Activated CD4-positive, CD25-positive, alpha-beta regulatory T cell (primary cell): ENCODE results near the gene ALX3.
A peak's percentile ranks its signal among the peaks of the same experiment; 100 is the strongest.
"Not testable (repeated sequence)": the region's sequence is repeated elsewhere in the genome, so short reads cannot be mapped to it uniquely, and the experiment has no call there.

Experiments
- DNase-seq, 4 experiments: peaks; one replicate each; lab custom pipeline; 2025; lab: John Stamatoyannopoulos, UW

ALX3 gene

DNA sequence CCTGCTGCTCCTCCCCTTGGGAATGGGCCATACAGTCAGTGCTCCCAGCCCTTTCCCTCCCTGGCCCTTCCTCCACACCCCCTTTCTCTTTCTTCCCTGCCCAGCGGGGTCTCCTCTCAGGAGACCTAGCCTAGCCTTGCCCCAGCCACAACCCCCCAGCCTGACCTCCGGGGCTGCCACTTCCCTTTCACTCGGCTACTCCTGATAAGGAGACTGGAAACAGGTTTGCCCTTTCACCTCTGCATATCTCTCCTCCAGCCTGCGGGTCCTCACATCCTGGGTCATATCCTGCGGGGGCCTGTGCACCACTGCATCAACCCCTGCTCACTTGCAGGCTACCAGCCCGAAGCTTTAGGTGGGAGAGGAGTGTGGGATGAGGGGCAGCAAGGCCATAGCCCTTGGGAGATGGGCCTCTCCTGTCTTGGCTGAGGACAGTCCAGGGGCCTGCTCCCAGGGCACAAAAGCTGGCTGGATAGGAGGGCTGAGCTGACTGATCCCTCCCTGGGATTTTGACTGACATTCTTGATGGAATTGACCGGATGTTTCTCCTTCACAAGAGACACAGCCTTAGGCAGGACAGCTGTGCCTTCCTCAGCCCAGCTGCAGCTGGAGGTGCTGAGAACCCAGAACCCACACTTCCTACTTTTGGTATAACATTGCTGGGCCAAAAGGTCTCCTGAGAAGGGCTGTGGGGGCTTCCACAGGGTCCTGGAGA lies 19.2 kb upstream of the ALX3 start:
- no peak for DNase-seq

DNA sequence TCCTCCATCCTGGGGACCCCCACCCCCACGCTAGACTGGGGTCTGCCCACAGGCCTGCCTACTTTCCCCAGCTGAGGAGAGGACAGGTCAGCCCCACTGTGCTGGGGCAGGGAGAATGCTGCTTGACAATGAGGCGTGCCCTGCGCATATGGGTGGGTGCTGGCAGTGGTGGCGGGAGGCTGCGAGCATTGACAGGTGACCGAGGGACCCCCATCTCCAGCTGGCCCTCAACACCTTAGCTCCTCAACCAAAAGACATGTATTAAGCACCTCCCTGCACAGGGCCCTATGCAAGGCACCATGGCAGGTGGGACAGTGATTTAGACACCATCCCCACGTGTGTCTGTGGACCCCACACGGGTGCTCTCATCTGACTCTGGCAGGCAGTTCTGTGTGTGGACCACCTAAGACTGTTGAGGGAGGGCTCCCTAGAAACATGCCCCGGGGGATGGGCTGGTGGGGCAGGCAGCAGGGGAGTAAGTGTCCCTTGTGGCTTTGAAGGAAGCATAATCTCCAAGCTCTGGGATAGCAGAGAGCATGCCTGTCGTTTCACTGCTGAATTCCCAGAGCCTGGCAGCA lies 18.4 kb upstream of the ALX3 start:
- no peak for DNase-seq

DNA sequence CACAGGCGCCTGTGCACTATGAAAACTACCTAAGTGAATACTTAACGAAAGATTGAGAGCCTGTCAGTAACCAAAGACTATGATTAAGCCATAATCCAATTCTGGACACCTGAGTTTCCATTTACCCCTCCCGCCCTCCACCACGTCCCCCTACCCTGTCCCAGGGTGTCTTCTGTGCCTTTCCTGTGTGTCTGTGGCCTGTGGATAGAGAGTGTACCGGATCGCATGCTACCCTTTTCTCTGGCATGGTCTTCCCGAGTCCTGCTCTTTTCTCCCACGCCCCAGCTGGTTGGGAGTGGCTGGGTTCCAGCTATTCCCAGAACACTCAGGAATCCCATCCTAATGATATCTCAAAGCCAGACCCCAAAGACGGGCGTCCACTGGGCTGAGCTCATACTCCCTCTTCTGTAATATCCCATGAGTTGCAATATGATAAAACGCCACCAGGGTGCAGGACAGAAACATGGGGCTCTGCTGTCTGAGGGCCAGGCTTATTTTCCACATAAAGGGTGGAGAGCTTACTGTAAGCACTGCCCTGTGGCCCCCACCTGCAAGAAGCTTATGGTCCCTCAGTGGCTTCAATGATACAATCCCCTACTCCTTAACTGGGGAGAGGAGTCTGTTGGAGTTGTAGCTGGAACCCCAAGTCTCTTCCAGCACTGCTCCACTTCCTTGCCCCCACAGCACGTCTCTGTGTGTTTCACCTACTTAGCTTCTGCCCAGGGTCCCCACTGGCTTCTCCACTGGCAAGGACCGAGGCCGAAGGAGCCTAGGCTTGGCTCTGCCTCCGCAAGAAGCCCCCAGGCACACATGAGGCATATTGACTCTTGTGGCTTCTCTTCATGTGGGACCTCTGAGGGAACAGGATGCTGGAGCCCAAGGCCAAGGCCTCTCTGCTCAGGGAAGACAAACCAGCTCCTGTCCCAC lies 17.6 kb upstream of the ALX3 start:
- DNase-seq: peak in 1 of 4 experiments; percentile 16

DNA sequence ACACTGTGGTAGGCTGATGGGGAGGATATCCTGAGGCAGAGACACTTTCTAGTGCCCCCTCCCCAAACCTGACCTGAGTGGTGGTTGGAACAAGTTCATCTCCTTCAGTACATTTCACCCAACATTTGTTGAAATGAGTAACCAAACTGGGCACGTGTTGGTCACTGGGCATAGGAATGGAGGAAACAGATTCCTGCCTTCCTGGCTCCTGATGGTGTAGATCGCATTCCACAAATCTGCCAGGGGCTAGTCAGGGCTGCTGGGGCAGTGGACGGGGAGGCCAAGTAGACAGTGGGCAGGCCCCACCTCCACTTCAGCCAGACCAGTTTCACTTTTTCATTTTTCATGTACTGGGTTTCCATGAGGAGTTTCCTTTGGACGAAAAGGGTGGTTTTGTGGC lies 16.5 kb upstream of the ALX3 start:
- DNase-seq: no peak

DNA sequence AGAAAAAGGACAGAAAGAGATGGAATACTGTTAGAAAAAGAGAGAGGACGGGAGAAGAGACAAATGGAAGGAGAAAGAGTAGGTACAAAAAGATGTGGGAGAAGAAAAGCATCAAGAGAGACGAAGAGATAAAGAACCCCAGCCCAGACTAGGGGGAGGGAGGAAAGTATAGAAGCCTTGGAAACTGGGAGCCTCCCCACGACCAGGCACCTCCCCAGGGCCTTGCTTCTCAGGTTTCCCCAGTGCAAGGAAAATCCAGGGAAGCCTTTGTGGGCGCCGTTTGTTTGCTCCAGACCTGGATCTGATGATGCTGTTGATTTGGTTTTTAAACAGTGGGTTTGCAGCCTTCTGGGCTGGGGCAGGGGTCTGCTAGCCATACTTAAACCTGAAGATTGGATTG lies 15.2 kb upstream of the ALX3 start:
- DNase-seq: no peak

DNA sequence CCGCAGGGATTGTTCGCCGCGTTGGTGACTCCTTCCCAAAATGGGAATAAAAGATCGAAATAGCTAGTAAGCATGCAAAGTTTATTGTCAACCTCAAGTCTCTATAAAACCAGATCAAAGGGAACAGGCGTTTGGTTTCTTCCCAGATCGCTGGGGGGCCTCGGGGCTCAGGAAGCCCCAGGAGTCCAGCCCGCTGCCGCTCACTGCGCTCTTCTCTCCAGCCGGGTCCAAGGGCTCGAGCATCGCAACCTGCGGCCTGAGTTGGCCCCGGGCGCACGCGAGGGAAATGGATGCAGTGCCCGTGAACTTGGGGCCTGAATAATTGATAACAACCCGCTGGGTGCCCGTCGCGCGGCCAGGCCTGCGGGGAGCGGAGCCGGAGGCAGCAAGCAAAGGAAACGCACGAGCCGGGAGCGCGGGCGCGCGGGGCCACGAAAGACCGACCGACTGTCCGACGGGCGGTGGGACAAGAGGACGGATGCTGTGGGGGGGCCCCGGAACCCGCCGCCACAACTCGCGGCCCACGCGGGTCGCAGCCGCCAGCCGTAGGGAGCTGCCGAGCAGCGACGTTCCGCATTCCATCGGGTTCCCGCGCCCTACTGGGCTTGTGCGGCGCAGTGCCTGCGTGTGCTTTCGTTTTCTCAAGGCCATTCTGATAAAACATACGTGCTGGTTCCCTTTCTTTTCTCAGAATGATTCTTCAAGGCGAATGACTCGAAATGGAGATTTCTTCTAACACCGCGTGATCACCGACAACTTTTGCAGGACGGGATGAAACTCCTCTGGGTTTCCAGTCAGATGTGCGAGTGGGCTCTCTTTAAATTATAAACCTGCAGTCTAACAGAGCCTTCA lies 14.0 kb upstream of the ALX3 start:
- DNase-seq: no peak

DNA sequence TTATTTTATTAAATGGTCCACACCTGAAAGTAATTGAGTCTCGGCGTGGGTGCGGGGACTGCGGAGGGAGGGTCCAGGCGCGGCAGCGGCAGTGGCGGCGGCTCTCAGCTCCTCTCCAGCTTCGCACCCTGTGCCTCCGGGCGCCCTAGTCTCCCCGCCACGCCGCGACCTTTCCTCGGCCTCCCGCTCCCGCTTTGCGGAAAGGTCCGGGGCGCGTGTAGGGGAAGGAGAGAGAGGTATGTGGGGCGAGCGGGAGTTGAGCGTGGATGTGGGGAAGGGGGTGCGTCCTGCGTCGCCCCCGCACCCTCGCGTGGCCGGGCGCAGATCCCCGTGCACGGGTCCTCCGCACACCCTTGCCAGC lies 13.4 kb upstream of the ALX3 start:
- no peak for DNase-seq

DNA sequence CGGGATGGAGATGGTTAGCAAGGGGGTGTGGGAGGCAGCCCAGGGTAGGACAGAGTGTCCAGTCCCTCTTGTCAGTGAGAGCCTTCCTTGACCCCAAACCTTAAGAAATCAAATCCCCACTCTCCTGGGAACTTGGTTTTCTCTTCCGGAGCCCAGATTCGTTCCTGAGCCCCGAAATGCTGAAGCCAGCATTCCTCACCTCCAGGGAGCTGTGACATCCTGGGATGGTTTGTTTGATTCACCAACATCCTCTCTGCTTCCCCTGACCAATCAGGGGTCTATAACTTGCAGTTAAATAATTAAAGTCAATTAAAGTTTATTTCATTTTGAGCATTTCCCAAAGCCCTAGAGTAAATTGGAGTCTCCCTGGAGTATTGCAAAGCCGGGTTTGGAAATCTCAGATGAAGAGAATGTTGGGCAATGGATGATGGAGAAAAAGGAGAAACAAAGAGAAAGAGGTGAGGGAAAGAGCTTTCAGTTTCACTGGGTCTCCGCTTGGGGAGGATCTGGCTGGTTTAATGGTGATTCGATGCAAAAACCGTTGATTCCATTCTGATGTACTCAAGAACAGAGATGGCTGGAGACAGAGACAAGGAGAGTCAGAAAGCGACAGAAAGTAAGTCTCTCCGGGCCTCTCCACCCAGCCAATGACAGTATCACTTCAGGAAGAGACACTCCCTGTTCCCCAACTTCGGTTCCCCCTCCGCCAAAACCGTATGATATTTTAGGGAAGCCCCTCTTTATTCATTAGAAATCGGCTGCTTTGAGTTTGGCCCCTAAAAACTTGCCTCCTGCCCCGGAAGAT lies 12.8 kb upstream of the ALX3 start:
- no peak for DNase-seq

DNA sequence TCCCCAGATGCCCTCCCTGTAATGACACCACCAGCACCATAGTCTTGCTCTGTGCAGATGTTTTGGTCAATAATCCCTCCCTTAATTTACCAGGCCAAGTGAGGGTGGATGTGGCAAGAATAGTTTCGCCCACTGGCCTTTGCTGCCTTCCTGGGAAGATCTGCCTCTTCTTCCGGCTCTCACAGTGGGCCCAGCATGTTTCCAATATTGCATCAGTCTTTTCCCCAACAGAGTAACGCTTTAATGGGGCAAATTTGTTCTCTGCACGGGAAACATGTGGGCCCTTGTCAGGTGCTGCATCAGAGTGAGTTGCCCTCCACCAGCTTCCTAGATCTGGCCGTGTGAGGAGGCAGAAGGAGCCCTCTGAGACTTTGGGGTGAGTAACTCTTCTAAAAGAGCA lies 12.0 kb upstream of the ALX3 start:
- DNase-seq: no peak

DNA sequence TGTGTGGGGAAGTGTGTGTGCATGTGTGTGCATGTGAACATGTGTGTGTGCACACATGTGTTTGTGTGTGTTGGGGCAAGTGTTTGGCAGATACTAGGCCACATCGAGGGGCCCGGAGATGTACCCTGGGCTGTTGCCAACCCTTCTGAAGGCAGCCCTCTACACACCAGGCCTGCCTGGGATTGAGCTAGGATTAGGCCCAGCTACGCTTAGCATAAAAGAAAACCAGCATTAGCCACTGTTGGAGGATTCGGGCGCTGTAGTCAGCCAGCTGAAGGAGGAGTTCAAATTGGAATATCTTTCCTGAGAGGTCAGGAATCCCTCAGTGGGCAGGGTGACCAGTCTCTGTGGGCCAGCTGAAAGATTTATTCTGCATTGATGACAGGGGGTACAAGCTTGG lies 10.6 kb upstream of the ALX3 start:
- DNase-seq: no peak

DNA sequence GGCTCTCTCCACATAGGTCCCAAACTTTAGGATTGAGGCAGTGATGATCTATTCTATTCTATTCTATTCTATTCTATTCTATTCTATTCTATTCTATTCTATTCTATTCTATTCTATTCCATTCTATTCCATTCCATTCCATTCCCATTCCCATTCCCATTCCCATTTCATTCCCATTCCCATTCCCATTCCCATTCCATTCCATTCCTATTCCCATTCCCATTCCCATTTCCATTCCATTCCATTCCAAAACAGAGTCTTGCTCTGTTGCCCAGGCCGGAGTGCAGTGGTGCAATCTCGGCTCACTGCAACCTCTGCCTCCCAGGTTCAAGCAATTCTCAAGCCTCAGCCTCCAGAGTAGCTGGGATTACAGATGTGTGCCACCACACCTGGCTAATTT lies 9.5 kb upstream of the ALX3 start:
- DNase-seq: not testable (repeated sequence)

DNA sequence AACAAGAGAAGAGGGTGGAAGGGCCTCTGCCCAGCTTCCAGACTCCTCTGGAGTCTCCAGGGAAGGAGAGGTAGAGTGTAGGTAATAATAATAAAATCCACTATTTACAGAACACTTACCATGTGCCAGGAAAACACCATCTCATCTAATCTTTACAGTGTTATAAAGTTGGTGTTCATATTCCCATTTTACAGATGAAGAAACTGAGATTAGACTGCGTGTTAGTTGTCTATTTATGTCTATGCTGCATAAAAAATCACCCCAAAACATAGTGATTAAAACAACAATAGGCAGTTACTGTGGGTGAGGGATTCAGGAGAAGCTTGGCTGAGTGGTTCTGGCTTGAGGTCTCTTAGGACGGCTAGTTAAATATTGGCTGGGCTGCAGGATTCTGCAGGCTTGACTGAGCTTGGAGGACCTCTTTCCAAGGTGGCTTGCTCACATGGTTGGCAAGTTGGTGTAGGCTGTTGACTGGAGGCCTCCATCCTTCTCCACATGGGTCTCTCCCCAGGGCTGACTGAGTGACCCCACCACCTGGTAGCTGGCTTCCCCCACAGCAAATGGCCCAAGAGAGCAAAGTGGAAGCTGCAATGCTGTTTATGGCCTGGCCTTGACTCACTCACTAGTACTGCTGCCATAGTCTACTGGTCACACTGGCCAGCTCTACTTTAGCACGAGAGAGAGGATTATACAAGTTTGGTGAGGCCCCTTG lies 6.5 kb upstream of the ALX3 start:
- no peak for DNase-seq

DNA sequence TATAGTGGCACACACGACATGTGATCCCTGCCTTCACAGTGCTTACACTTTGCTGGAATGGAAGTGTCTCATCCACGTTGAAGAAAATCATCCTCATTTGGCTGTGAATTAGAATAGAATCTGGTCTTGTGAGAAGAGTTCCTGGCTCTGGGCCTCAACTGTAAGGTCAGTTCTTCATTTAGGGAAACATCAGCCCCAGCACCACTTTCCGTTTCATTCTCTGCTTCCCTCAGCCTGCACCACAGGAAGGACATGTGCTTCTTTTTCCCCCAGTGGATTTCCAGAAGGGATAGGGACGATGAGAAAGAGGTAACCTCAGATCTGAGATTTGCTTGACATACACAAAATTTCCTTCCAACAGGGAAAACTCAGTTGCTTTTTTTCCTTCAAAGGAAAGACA lies 3.7 kb upstream of the ALX3 start:
- DNase-seq: no peak

DNA sequence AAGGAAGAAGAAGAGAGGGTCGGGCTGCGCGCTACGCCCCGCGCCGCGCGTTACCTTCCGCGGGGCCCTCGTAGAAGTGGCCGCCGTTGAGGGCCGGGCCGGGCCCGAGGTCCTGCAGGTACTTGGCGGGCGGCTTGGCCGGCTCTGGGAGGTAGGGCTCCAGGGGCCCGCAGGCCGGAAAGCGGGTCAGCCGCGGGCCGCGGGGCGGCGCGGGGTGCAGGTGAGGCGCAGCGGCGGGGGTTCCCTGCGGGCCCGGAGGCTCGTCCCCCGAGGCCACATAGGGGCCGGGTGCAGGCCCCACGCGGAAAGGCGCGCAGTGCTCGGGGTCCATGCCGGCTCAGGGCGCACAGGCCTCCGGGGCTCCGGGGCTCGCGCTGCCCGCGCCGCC lies 196 bp downstream of the ALX3 start:
- DNase-seq: no peak

DNA sequence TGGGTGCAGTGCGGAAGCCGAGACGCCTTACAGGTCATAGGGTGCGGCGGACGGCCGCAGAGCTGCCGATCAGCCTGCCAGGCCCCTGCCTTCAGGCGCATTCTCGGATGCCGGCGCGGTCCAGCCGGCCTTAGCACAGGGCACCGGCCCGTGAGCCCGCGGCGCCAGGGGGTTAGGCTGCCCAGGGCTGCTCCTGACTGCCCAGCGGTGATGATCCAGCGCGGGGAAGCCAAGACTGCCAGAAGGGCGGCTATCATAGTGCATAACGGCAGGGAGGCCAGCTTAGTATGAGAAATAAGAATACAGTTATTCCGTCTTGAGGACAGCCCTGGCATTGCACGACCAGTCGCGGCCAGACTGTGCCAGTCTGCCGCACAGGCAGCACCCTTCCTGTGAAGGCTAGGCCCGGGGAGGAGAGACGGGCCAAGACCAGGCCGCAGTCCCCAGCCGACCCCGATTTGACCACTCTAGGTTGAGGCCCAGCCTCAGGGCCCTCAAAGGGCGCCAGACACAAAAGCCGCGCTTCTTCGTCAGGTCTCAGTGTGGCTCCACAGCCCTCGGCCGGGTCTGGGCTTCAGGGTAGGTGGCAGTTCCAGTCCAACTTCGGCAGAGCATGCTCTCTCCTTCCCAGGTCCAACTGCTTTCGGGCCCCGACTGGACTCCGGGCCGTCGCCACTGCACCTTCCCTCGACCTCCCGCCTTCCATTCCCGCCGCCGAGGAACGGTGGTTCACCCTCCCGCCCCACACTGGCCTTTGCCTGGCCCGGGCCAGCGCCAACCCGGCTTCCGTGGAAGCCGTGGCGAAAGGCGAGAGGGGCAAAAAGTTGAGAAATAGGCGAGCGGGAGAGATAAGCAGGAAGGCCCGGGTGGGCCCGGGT lies 829 bp downstream of the ALX3 start:
- no peak for DNase-seq

DNA sequence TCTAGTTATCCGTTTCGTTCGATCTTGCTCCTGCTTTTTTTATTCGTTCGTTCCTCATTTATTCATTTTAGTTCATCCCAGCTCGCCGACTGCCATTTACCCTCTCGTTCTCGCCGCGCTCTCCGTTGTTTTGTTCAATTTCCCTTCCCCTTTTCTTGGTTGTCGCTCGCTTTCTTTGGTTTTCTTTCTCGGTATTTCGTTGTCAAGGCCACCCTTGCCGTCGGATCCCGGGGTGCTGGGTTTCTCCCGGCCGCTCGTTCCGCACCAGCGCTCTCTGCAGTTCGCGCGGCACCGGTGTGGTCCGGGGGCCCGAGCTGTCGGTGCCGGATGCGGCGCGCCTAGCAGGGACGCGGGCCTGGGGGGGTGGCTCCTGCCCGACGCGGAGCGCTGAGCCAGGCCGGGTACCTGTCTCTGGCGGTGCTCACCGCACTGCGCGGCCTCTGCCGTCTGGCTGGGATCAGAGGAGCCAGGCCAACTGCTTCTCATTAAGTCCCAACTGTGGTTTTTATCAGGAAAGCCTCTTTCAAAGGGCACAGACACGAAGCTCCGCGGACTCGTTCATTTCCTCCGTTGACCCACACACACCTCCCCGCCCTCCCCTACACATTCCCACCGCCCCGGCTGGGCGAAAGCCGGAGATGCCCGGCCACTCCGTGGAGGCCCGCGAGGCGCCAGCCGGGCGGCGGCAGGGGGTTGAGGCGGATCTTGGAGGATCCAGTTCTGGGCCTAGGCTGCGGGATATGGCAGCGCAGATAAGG lies 1.6 kb downstream of the ALX3 start:
- DNase-seq: no peak

DNA sequence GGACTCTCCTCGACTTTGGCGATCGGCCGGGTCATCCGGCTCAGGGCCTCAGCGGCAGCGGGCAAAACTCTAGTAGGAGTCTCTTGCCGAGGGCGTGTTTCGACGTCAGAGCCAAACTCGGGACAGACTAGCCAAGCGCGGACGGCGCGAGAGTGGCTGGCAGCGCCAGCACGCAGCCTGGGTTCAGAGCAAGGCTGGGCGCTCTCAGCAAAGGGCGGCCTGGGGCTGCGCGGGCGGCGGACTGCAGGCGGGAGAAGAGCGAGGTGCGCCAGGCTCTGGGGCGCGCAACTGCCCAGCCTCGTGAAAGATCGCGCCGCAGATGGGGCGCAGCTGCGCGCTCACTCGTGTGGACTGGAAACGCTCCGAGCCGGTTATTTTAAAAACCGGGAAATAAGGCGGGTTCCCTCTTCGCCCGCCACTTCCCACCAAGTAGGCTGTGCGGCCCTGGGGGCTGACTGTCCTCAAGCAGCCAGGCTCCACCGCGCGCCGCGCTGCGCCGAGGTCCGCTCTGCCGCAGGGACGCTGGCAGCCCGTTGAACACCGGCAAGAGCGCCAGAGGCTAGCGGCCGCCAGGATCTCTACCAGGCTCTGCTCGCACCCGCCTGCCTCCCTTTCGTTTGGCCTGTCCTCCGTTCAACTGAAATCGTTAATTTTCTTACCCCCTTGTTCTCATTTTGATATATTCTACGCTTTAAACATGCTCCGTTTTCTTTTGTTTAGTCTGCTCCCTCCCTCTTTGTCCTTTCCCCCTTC lies 2.4 kb downstream of the ALX3 start:
- no peak for DNase-seq

DNA sequence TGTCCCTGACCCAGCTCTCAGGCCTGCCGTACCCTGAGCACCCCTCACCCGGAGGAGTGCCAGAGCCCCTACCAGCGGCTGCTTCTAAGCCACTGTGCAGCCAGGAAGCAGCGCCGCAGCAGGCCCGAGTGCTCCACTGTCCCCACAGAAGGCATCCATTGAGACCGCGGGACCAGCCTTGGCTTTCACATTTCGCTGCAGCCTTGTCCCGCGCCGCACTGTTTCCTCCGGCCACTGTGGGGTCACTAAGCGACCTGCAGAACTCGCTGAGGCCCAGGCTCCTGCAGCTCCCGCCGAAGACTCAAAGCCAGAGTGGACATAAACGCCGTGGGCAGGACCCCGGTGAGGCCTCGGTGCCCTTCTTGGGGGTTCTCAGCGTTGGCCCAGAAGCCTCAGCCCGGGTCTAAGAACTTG lies 3.0 kb downstream of the ALX3 start:
- DNase-seq: no peak
